OCI-LY7 (cell line): ENCODE measurements around the gene ING1.

Experiments
- CTCF ChIP-seq: fragments of 200-600 bp; sonication (generic); conservative IDR thresholded peaks from 2 replicates; pipeline ENCODE4 v1.5.1; 2014; ENCODE audit warnings: mild to moderate bottlenecking, antibody characterized with exemption, low read length, moderate library complexity, mixed read lengths
- EZH2phosphoT487 ChIP-seq: fragments of 200-600 bp; sonication (generic); IDR thresholded peaks from 2 replicates; pipeline ENCODE4 v1.6.1; 2018; ENCODE audit warnings: low read depth, borderline replicate concordance, mild to moderate bottlenecking, mixed run types, antibody characterized with exemption, low read length, moderate library complexity, mixed read lengths

GRCh38 chr13:110748271-110748670 lies 34.8 kb downstream of the ING1 start:
- TF ChIP-seq CTCF (no peak), EZH2phosphoT487 (no peak)
